H9 (cell line): ENCODE measurements around the gene ETV3L. TPM values are rescaled to one million over a fixed set of nuclear protein-coding genes. Genes with fewer than 3 reads are reported as not detected.

Experiments
- DNase-seq: peaks from one replicate; pipeline ENCODE4 v3.0.0-alpha.2; 2017
- H2AFZ ChIP-seq: one replicate; pipeline ENCODE4 v1.6.1; 2013; ENCODE audit warnings: mild to moderate bottlenecking, low read length, control low read depth, moderate library complexity
- H2AK5ac ChIP-seq: 2 replicates; pipeline ENCODE4 v1.6.1; 2013; ENCODE audit warnings: low read length, control low read depth, mixed read lengths; ENCODE audit not compliant: insufficient read length
- H2BK120ac ChIP-seq: one replicate; pipeline ENCODE4 v1.6.1; 2013; ENCODE audit warnings: low read depth, mild to moderate bottlenecking, low read length, control low read depth, inconsistent platforms; ENCODE audit not compliant: poor library complexity, severe bottlenecking
- H2BK12ac ChIP-seq: 2 replicates; pipeline ENCODE4 v1.6.1; 2013; ENCODE audit warnings: low read length, control low read depth, mixed read lengths, low read depth; ENCODE audit not compliant: insufficient read length
- H2BK15ac ChIP-seq: 2 replicates; pipeline ENCODE4 v1.6.1; 2013; ENCODE audit warnings: low read depth, low read length, control low read depth
- H2BK20ac ChIP-seq: one replicate; pipeline ENCODE4 v1.6.1; 2013; ENCODE audit warnings: low read depth, mild to moderate bottlenecking, low read length, control low read depth, inconsistent platforms; ENCODE audit not compliant: poor library complexity, severe bottlenecking
- H2BK5ac ChIP-seq: 2 replicates; pipeline ENCODE4 v1.6.1; 2013; ENCODE audit warnings: low read length, control low read depth, mixed read lengths; ENCODE audit not compliant: insufficient read length
- H3K14ac ChIP-seq: 2 replicates; pipeline ENCODE4 v1.6.1; 2013; ENCODE audit warnings: low read length, control low read depth; ENCODE audit not compliant: insufficient read depth
- H3K18ac ChIP-seq: 2 replicates; pipeline ENCODE4 v1.6.1; 2013; ENCODE audit warnings: low read depth, mild to moderate bottlenecking, mixed read lengths, low read length, control low read depth; ENCODE audit not compliant: insufficient read length
- H3K23ac ChIP-seq: 2 replicates; pipeline ENCODE4 v1.6.1; 2013; ENCODE audit warnings: low read length, control low read depth, mixed read lengths, low read depth; ENCODE audit not compliant: insufficient read length
- H3K23me2 ChIP-seq: 2 replicates; pipeline ENCODE4 v1.6.1; 2013; ENCODE audit warnings: low read depth, mild to moderate bottlenecking, mixed read lengths, low read length, control low read depth; ENCODE audit not compliant: insufficient read length, poor library complexity, severe bottlenecking
- H3K27ac ChIP-seq: 2 replicates; pipeline ENCODE4 v1.5.1; 2013; ENCODE audit warnings: low read length, control low read depth, mixed read lengths, low read depth; ENCODE audit not compliant: insufficient read length
- H3K27me3 ChIP-seq: 2 replicates; pipeline ENCODE4 v1.6.1; 2013; ENCODE audit warnings: low read length, control low read depth, inconsistent platforms; ENCODE audit not compliant: insufficient read depth
- H3K4ac ChIP-seq: 2 replicates; pipeline ENCODE4 v1.6.1; 2013; ENCODE audit warnings: low read depth, mild to moderate bottlenecking, control low read depth, inconsistent platforms, low read length, moderate library complexity
- H3K4me1 ChIP-seq: 2 replicates; pipeline ENCODE4 v1.6.1; 2013; ENCODE audit warnings: low read length, control low read depth, inconsistent platforms; ENCODE audit not compliant: insufficient read depth
- H3K4me2 ChIP-seq: 2 replicates; pipeline ENCODE4 v1.6.1; 2013; ENCODE audit warnings: low read length, control low read depth, mixed read lengths; ENCODE audit not compliant: insufficient read length, insufficient read depth
- H3K56ac ChIP-seq: 2 replicates; pipeline ENCODE4 v1.6.1; 2013; ENCODE audit warnings: low read depth, mild to moderate bottlenecking, mixed read lengths, low read length, control low read depth; ENCODE audit not compliant: insufficient read length
- H3K79me1 ChIP-seq: 2 replicates; pipeline ENCODE4 v1.6.1; 2013; ENCODE audit warnings: low read depth, mild to moderate bottlenecking, moderate library complexity, low read length, control low read depth, inconsistent platforms; ENCODE audit not compliant: insufficient read depth, poor library complexity, severe bottlenecking
- H3K79me2 ChIP-seq: 2 replicates; pipeline ENCODE4 v1.6.1; 2013; ENCODE audit warnings: low read length, control low read depth, inconsistent platforms; ENCODE audit not compliant: insufficient read depth
- H3K9ac ChIP-seq: 2 replicates; pipeline ENCODE4 v1.6.1; 2013; ENCODE audit warnings: low read length, control low read depth, mixed read lengths; ENCODE audit not compliant: insufficient read length; ENCODE audit errors: extremely low read depth
- H3K9me3 ChIP-seq: one replicate; pipeline ENCODE4 v1.6.1; 2013; ENCODE audit warnings: low read depth, low read length, inconsistent platforms; ENCODE audit not compliant: control insufficient read depth
- H3T11ph ChIP-seq: one replicate; pipeline ENCODE4 v1.6.1; 2013; ENCODE audit warnings: mild to moderate bottlenecking, low read length, control low read depth, inconsistent platforms
- H4K20me1 ChIP-seq: one replicate; pipeline ENCODE4 v1.6.1; 2013; ENCODE audit not compliant: control insufficient read depth, insufficient read length, insufficient read depth
- H4K5ac ChIP-seq: 2 replicates; pipeline ENCODE4 v1.6.1; 2013; ENCODE audit warnings: low read depth, mild to moderate bottlenecking, mixed read lengths, low read length, control low read depth; ENCODE audit not compliant: insufficient read length
- H4K8ac ChIP-seq: replicated peaks from 2 replicates; pipeline ENCODE4 v1.6.1; 2013; ENCODE audit warnings: low read length, control low read depth, mixed read lengths, low read depth; ENCODE audit not compliant: insufficient read length
- H4K91ac ChIP-seq: 2 replicates; pipeline ENCODE4 v1.6.1; 2013; ENCODE audit warnings: low read depth, mild to moderate bottlenecking, moderate library complexity, mixed read lengths, low read length, control low read depth; ENCODE audit not compliant: insufficient read length
- H3K27ac Mint-ChIP-seq, 3 experiments: 2 replicates in 2 of 3; 3 replicates in 1 of 3; pipeline ENCODE4 v1.8.0; 2020 to 2021; ENCODE audit warnings: mixed read lengths in 3 of 3, mild to moderate bottlenecking in 1 of 3, moderate library complexity in 1 of 3
- H3K27me3 Mint-ChIP-seq: 2 replicates; pipeline ENCODE4 v1.8.0; 2021; ENCODE audit warnings: low read depth, mild to moderate bottlenecking, moderate library complexity, mixed read lengths
- H3K36me3 Mint-ChIP-seq, 3 experiments: 2 replicates in 2 of 3; 3 replicates in 1 of 3; pipeline ENCODE4 v1.8.0; 2020 to 2021; ENCODE audit warnings: low read depth in 3 of 3, mixed read lengths in 3 of 3; ENCODE audit not compliant: insufficient read depth in 1 of 3
- H3K4me1 Mint-ChIP-seq, 2 experiments: 2 replicates each; pipeline ENCODE4 v1.8.0; 2020; ENCODE audit warnings: mixed read lengths in 2 of 2
- H3K4me3 Mint-ChIP-seq, 2 experiments: 2 replicates in 1 of 2; 3 replicates in 1 of 2; pipeline ENCODE4 v1.8.0; 2020 to 2021; ENCODE audit warnings: mild to moderate bottlenecking in 2 of 2, mixed read lengths in 2 of 2, moderate library complexity in 1 of 2
- H3K9me3 Mint-ChIP-seq, 2 experiments: 2 replicates in 1 of 2; 3 replicates in 1 of 2; pipeline ENCODE4 v1.8.0; 2020; ENCODE audit warnings: mild to moderate bottlenecking in 2 of 2, mixed read lengths in 2 of 2, moderate library complexity in 1 of 2
- WGBS: extraction: QIAGEN DNeasy Blood & Tissue Kit; methylation state at CpG from one replicate; pipeline ENCODE4 v1.1.7; 2013; ENCODE audit warnings: missing lambda C conversion rate, low lambda C conversion rate, mixed read lengths; ENCODE audit not compliant: insufficient read length; ENCODE audit errors: extremely low coverage; 5-methylcytosine and 5-hydroxymethylcytosine counted together
- total RNA-seq: library from RNA; stranded (reverse); gene quantifications from 2 replicates; pipeline ENCODE4 v1.2.1, GENCODE V29; 2021
- TF ChIP-seq, protein P1 (sequence below): fragments of 200-600 bp; sonication (generic); conservative IDR thresholded peaks from 3 replicates; pipeline ENCODE4 v1.8.0; 2021; ENCODE audit warnings: antibody characterized with exemption, mild to moderate bottlenecking

Gene ETV3L
- total RNA-seq, 1 experiment from 2014 or later = 0.96 TPM

DNA sequence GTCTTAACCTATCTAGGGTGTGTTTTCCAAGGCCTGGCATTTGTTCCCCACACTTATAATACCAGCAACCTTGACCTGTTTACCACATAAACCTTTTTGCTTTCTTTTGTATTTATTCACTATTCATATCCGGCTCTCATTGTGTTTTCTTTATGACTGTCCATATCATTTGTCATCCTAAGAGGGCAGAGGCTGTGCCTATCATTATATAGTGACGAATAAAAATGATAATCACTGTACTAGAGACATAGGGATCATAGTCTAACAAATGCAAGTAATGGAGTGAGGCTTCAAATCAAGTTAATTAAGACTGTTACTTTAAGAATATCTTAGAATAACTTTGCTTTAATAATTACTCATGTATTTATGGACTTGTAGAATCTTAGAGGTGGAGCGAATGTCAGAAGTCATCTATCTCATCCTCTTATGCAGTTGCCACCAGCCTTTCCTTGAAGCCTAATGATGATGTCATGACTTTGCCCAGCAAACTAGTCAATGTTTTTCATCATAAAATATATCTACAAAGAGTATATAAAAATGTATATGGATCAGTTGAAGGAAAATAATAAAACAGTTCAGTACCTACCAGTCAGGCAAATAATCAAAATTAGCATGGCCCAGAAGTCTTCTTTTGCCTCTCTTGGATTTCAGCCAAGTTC lies 43.3 kb upstream of the ETV3L start:
- no peak overlapping the region for H3K18ac ChIP-seq
- H4K5ac ChIP-seq = no peak overlapping the region
- no peak overlapping the region for H3K14ac ChIP-seq
- H2AK5ac ChIP-seq = no peak overlapping the region
- peaks cover 2% of the 10 kb centered on the region; the same call in 1 of the 2 replicates for H3K4me1 ChIP-seq
- no peak overlapping the region for H3K23ac ChIP-seq
- DNase-seq = no peak
- no peak overlapping the region for H2BK20ac ChIP-seq
- H3K23me2 ChIP-seq = peaks cover 7% of the 10 kb centered on the region
- H3K56ac ChIP-seq = no peak overlapping the region
- no peaks in the 10 kb centered on the region for H3K27me3 Mint-ChIP-seq
- no peak overlapping the region for H3K9ac ChIP-seq
- H3K9me3 ChIP-seq = no peaks in the 10 kb centered on the region
- no peak overlapping the region for H3K4me3 Mint-ChIP-seq
- no peaks in the 10 kb centered on the region for H3K9me3 Mint-ChIP-seq
- H4K91ac ChIP-seq = no peak overlapping the region
- H3K27ac Mint-ChIP-seq = no peak overlapping the region
- H2BK12ac ChIP-seq = no peak overlapping the region
- H3K4ac ChIP-seq = no peak overlapping the region
- H2BK120ac ChIP-seq = no peak overlapping the region
- no CpG with 5 or more reads among the region's 3 CpGs for WGBS
- no peak overlapping the region for H3K4me2 ChIP-seq
- no peaks in the 10 kb centered on the region for H3K36me3 Mint-ChIP-seq
- no peak overlapping the region for H2AFZ ChIP-seq
- no peak overlapping the region for H4K8ac ChIP-seq
- H3K4me1 Mint-ChIP-seq = peaks cover 33 to 39% of the 10 kb centered on the region in 2 experiments
- H3K27me3 ChIP-seq = peaks cover 3% of the 10 kb centered on the region; the same call in 1 of the 2 replicates
- H2BK15ac ChIP-seq = no peak overlapping the region
- H3K27ac ChIP-seq = no peak overlapping the region
- no peak overlapping the region for H2BK5ac ChIP-seq
- no peaks in the 10 kb centered on the region for H3K79me1 ChIP-seq
- TF ChIP-seq, protein P1, sequence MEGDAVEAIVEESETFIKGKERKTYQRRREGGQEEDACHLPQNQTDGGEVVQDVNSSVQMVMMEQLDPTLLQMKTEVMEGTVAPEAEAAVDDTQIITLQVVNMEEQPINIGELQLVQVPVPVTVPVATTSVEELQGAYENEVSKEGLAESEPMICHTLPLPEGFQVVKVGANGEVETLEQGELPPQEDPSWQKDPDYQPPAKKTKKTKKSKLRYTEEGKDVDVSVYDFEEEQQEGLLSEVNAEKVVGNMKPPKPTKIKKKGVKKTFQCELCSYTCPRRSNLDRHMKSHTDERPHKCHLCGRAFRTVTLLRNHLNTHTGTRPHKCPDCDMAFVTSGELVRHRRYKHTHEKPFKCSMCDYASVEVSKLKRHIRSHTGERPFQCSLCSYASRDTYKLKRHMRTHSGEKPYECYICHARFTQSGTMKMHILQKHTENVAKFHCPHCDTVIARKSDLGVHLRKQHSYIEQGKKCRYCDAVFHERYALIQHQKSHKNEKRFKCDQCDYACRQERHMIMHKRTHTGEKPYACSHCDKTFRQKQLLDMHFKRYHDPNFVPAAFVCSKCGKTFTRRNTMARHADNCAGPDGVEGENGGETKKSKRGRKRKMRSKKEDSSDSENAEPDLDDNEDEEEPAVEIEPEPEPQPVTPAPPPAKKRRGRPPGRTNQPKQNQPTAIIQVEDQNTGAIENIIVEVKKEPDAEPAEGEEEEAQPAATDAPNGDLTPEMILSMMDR = no peak
- H3T11ph ChIP-seq = no peak overlapping the region
- no peaks in the 10 kb centered on the region for H4K20me1 ChIP-seq
- no peaks in the 10 kb centered on the region; the same call in 1 of the 2 replicates for H3K79me2 ChIP-seq
